ENCODE measurements around the gene REEP6.

DNA sequence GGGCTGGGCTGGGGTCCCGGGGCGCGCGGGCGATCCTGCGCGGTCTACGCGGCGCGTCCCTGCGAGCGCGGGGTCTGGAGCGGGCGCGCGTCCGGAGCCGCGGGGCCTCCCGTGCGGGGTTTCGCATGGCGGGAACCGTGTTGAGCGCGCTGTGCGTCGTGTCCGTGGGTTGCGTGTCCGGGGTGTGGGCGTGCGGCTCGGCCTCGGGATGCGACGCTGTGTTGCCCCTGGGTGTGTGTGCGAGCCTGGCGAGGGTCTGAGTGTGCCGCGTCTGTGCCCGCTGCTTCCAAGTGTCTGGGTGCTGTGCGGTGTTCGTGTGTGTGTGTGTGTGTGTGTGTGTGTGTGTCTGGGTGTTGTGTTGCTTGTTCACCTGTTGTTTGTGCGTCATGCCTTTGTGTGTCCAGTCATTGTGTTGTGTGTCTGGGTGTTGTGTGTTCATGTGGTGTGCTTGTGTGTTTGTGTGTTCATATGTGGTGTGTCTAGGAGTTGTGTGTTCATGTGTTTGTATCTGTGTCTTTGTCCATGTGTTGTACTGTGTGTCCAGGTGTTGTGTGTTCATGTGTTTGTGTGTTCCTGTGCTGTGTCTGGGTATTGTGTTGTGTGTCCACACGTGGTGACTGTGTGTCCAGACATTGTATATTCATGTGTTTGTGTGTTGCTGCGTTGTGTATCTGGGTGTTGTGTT lies 33.4 kb downstream of the REEP6 start:
- TF ChIP-seq, protein P1, sequence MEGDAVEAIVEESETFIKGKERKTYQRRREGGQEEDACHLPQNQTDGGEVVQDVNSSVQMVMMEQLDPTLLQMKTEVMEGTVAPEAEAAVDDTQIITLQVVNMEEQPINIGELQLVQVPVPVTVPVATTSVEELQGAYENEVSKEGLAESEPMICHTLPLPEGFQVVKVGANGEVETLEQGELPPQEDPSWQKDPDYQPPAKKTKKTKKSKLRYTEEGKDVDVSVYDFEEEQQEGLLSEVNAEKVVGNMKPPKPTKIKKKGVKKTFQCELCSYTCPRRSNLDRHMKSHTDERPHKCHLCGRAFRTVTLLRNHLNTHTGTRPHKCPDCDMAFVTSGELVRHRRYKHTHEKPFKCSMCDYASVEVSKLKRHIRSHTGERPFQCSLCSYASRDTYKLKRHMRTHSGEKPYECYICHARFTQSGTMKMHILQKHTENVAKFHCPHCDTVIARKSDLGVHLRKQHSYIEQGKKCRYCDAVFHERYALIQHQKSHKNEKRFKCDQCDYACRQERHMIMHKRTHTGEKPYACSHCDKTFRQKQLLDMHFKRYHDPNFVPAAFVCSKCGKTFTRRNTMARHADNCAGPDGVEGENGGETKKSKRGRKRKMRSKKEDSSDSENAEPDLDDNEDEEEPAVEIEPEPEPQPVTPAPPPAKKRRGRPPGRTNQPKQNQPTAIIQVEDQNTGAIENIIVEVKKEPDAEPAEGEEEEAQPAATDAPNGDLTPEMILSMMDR (conservative IDR thresholded peaks at IDR 0.05 in 1 of 2, IDR thresholded peaks at IDR 0.05 in 1 of 2; ENCODE audit: low read depth in 1 of 2, low read length in 2 of 2) = no peak
- peak; percentile 94 for TF ChIP-seq EZH2 (IDR thresholded peaks at IDR 0.05; ENCODE audit: low read length, missing control alignments)
